ENCODE results near the gene REXO4.
"Not testable (repeated sequence)": the region's sequence is repeated elsewhere in the genome, so short reads cannot be mapped to it uniquely, and the experiment has no call there.

REXO4 gene

DNA sequence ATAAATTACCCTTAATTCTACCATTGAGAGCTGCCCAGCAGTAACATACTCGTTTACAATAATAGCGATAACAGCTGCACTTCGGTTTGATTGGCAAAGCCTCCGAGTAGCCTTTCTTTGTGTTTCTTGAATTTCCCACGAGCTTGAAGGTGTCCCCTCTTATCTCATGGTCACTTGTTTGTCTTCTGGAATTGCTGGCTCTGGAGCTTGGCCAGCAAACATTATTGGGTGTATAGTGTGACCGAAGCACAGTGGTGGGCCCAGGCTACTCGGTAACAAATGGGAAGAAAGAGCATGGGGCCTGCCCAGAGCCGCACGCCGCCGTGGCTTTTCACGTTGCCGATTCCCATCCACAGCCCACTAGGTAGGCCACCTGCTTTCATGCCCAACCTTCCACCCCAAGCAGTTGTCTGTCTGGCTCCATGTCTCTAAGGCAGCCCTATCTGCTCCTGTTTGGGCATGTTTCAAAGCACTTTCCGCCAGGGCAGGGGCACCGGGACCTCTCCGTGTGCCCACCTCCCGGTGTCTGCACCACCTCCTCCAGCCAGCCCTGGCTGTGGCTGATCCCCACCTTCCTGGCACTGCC, 33.0 kb downstream of the REXO4 start:
- DNase-seq, result no peak

DNA sequence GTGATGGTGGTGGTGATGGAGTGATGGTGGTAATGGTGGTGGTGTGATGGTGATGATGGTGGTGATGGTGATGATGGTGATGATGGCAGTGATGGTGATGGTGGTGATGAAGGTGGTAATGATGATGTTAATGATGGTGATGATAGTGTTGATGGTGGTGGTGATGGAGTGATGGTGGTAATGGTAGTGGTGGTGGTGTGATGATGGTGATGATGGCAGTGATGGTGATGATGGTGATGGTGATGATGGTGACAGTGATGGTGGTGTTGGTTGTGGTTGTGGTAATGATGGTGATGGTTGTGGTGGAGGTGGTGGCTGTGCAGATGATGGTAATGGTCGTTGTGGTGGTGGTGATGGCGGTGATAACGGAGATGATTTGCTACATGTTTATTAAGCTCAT, 34.4 kb downstream of the REXO4 start:
- no peak for DNase-seq

DNA sequence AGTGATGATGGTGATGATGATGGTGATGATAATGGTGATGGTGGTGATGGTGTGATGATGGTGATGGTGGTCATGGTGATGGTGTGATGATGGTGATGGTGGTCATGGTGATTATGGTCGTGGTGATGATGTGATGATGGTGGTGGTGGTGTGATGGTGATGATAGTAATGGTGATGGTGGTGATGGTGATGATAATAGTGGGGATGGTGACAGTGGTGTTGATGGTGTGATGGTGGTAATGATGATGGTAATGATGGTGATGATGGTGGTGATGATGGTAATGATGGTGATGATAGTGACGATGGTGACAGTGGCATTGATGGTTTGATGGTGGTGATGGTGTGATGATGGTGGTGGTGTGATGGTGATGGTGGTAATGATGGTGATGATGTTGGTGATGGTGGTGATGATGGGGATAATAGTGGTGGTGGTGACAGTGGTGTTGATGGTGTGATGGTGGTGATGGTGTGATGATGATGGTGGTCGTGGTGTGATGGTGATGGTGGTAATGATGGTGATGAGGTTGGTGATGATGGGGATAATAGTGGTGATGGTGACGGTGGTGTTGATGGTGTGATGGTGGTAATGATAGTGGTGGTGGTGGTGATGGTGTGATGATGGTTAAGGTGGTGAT, 35.2 kb downstream of the REXO4 start:
- no peak for DNase-seq

DNA sequence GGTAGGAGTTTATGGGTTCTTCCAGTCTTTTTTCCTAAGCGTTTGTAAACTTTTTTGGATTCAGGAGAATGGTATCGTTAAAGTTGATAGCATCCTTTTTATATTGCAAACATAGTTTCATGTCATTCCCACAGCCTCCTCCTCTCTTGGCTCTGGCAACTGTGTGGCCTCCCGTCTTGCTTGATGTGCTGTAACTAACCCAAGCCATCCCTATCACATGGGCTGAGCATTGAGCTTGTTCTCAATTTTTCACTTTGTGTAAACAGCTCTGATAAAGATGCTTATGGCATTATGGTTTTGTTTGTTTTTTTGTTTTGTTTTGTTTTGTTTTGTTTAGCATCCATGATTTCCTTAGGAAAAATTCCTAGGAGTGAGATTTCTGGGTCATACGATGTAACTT, 37.1 kb downstream of the REXO4 start:
- DNase-seq, result no peak

DNA sequence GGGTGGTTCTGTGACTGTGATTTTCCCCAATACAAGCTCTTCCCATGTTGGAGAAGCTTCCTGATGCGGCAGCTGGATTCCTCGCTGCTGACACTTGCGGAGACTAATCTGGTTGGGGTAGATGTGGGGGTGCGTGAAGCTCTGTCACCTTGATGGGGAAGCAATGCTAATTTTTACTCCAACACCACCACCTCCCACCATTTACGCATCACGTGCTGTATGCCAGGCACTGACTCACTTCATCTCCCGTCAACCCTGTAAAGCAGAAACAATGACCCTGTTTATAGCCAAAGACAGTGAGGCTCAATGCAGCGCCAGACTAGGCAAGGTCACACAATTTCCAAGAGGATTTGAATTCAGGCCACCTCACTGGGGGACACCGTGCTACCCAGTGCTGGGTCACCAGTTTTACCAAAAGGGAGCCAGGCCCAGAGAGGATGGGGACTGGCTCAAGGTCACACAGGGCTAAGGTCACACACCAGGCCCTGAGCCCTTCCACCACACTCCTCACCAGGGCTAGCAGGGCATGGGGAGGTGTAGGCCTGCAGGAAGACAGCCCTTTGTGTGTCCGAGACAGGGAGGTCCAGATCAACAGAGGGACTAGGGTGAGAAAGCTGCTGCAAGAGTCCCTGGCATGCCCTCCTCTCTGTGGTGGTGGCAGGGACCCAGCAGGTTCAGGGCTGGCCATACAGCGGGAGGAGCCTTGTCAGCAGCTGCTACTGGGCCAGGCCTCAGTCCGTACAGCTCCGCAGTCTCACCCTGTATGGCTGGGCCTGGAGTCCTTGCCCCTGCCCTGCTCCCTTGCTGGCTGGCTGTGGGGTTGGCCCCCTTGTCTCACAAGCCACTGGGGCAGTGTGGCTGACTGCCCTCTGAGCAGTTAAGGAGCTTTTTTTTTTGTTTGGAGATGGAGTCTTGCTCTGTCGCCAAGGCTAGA, 38.4 kb downstream of the REXO4 start:
- no peak for DNase-seq

DNA sequence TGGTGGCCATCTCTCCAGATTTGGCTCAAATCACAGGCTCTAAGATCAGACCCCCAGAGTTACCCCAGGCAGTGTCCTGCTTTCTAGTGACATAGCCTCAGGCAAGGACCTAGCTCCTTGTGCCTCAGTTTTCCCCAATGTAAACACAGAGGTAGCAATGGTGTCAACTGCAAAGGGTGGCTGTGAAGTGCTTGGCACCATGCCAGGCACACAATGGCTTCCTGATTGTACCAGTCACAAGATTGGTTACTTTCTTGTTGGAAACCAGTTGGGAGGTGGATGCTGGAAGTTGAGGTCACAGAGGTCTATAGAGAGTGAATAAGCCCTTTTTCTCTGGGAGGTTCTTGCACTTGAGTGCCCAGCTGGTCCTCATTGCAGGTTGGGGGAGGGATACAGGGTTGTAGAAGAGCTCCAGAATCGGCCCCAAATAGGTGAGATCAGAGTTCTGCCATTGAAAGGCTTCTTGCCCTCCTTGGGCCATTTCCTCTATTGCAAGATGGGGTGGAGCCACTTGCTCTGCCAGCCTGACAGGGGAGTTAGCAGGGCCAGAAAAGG, 39.3 kb downstream of the REXO4 start:
- no peak for DNase-seq

DNA sequence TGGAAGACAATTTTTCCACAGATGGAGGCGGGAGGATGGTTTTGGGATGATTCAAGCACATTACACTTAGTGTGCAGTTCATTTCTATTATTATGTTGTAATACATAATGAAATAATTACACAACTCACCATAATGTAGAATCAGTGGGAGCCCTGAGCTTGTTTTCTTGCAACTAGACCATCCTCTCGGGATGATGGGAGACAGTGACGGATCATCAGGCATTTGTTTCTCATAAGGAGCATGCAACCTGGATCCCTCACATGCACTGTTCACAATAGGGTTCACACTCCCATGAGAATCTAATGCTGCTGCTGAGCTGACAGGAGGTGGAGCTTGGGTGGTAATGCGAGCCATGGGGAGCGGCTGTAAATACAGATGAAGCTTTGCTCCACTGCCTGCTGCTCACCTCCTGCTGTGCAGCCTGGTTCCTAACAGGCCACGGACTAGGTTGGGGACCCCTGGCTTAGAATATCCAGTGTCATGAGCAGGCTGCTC, 40.0 kb downstream of the REXO4 start:
- no peak for DNase-seq

DNA sequence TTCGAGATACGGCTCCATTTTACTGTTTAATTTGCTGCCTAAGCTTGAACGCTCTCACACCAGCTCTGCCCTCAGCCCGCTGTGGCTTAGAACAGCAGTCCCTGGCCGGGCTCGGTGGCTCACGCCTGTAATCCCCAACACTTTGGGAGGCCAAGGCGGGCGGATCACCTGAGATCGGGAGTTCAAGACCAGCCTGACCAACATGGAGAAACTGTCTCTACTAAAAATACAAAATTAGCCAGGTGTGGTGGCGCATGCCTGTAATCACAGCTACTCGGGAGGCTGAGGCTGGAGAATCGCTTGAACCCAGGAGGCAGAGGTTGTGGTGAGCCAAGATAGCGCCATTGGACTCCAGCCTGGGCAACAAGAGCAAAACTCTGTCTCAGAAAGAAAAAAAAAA, 40.5 kb downstream of the REXO4 start:
- DNase-seq, result not testable (repeated sequence)

DNA sequence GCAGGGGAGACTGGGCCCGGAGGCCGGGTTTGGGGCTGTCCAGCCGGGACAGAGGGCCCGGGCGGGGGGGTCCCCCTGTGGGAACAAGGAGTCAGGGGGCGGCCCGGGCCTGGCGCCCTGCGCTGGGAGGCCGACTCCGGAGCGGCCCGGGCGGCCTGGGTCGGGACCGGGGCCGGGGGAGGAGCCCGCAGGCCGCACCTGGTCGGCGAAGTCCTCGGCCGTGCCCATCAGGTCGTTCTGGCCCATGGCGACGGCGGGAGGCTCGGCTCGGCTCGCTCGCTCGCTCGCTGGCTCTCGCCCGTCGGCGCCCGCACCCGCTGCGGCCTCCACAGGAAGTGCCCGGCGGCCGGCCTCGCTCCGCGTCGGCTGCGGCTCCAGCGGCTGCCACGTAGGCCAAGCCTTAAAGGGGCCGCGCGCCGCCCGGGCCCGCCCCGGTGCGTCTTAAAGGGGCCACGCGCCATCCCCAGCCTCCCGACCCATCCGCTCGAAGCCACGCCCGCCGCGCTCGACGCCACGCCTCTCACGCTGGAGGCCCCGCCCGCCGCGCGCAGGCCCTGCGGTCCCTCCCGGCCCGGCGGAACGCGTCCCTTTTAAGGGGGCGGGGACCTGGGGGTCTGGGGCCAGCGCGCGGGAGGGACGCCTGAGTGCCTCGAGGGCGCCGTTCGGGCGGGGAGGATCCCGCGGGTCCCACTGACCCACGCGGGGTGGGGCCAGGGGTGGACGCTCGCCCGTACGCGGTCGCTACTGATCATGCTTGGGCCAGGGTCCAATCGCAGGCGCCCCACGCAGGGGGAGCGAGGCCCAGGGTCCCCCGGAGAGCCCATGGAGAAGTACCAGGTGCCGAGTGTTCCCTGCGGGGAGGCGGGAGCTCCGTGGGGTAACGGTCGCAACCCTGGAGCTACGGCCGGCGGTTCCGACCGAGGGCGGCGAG, 41.8 kb downstream of the REXO4 start, which contains the start of the genes STKLD1 and SURF4:
Gene STKLD1, plus strand, starts transcription at position 643 of the 931 bp plus-strand sequence. Its CDS starts 108 bp downstream, at position 751.
Gene SURF4, minus strand, starts transcription at position 337 of the 931 bp plus-strand sequence. Its CDS starts 91 bp downstream, at position 246.
- peak; percentile 98 for DNase-seq

DNA sequence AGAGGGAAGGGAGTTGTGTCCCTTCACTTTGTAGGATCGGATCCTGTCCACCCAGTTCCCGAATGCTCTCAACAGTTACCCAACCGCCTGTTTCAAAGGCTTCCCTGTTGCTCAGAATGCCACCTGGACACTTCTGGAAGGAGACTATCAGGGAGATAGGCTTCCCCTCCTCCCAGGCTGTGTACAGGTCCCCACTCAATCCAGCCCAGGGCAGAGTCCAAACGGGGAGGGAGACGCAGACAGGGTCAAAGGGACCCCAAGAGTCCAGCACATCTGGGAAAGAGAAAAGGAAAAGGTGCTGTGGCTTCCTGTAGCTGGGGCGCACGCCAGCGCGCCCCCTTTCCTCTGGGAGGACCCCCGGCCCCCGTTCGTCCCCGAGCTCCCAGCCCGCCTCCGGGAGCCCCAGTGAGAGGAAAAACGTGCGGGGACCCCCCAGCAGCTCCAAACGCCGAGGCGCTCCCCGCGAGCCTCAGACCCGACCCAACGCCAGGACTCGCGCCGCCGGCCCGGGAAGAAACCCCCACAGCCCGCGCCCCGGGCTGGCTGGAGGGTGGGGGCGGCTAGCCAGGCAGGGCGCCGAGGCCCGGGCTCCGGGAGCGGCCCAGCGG, 42.6 kb downstream of the REXO4 start:
- DNase-seq, result peak; percentile 67

DNA sequence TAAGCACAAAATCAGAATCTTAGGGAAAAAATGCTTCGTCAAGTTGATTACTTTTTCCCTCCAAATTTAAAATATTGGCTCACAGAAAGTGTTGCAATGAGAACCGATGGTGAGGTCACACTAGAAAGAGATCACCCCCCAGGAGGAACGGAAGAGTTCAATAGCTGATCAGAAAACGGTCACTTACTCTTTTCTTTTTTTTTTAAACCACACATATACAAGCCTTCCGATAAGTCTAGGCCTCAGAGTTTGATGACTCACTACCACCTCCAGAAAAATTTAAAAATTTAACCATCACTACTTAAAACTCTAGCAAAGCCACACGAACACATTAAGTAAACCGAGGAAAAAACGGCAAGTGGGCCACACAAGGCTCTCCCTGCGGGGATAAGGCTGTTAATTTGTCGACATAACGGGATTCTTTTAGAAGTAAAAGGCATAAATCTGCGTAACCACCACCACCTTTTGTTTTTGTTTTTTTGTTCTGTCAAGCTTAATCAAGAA, 43.1 kb downstream of the REXO4 start:
- DNase-seq, result peak; percentile 77

DNA sequence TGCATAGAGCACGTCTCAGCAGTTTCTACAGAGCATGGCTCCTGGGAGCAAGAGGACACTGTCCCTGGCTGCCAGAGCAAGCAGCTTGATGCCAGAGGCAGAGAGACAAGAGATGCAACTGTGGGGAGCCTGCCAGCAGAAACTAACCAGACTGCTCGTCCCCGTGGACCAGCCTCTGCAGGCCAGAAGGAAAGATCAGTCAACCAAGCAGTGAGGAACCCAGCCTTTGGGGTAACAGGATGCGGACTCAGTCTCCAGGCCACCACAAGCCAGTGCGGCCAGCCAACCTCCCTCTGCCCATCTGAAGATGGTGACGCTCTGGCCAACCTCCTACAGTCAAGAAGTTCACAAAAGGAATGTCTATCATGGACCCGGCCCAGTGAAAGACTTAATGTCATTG, 45.7 kb downstream of the REXO4 start:
- DNase-seq, result no peak

DNA sequence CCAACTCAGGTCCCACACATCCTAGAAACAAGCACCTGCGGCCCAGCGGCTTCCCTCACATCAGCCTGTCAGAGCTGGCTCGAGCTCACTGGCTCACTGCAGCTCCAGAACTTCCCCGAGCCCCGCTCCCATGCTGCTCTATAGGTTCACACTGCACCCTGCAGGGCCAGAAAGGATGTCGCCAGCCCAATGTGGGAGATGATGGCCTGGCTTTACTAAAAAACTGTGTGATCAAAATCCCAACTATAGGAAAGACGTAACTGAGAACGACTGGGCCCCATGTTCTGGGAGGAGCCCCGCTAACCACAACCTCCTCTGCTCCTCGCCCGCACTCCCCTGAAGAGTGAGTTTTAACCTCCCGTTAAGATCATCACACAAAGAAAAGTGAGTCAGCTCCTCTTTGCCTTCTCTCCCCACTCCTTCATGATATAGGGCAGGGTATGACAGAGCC, 46.5 kb downstream of the REXO4 start:
- peak; percentile 73 for DNase-seq

DNA sequence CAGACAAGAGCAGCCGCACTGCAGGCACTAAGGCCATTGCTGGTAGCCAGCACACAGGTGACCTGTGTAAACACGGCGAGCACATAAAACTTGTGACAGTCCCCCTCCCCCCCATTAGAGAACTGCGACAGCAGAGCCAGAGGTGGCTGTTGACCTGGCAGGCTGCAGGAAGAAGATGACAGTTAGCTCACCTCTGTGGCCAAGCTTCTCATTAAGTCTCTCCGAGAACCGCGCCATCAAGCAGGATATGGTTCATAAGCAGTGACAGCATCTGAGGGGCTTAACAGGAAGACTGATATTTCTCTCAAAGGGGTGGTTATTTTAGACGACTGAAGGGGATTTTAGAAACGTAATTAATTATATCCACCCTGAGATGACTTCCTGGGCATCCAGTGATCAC, 47.1 kb downstream of the REXO4 start:
- DNase-seq, result no peak

DNA sequence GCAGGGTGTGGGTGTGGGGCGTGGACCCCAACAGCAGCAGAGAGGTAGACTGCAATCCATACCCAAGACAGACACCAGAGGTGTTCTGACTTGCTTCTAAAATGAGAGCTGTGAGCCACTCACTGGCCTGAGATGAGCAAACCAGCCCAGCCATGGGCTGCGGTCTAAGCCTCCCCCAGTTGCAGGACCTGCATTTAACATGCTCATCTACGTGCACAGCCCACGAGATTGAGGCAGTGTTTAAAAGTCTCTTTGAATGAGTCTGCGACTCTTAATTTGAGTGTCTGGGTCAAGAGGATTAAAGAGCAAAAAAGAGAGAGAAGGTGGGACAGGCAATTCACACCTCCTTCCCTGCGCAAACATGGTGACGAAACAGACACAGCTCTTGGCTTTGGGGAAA, 47.9 kb downstream of the REXO4 start:
- no peak for DNase-seq

DNA sequence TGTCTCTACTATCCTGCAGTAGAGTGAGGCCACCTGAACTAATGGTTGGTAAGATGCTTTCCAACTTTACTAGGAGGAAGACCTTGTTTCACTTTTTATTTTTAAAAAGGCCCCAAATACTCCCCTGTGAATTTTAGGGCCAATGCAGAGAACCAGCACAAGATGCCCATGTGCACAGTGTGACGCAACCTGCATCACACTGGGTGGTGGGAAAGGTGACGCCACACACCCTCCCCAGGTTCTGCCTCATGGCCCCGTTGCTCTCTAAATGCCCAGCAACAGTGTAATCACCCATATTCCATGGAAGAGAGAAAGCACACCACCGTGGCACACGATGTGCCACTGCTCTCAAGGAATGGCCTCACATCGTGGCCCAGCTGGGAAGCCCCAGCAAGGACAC, 48.4 kb downstream of the REXO4 start:
- no peak for DNase-seq

DNA sequence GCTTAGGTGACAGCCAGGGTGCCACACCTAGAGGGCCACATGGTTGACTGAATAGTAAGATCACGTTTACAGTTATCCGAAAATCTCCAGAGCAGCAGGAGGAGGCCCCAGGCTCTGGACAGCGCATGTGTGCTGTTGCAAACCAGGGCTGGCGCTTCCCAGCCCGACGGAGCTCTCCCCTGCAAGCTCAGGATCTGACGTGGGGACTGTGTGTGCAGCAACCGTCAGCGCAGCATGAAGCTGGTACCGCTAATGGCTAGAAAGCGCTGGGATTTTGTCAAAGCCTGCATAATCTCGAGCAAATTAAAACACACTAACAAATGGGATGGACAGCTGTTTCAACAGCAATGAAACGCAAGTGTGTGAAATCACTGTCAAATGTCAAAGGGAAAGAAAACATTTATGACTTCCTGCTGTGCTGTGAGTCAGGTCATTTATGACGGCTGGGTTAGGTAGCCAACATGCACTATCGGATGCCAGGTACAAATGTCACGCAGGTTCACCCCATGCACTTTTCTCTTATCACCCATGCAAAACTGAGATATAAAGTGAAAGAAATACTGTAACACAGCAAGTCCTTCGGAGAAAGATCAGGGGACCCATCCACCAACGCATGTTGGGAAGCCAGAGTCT, 49.4 kb downstream of the REXO4 start:
- no peak for DNase-seq

DNA sequence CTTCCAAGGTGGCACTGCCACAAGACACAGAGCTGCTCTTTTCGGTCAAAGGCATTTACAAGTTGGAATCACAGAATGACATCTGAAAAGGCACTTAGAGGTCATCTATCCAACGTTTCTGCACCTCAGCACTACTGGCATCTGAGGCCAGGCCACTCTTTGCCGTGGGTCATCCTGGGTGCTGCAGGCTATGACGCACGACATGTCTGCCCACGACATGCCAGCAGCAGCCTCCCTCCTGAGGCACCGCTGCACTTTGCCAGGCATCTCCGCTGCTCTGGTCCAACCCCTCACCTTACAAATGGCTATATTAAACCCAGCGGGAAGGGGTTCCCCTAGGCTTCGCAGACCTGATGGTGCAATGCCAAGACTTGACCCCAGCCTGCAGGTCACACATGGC, 50.0 kb downstream of the REXO4 start:
- DNase-seq, result no peak

DNA sequence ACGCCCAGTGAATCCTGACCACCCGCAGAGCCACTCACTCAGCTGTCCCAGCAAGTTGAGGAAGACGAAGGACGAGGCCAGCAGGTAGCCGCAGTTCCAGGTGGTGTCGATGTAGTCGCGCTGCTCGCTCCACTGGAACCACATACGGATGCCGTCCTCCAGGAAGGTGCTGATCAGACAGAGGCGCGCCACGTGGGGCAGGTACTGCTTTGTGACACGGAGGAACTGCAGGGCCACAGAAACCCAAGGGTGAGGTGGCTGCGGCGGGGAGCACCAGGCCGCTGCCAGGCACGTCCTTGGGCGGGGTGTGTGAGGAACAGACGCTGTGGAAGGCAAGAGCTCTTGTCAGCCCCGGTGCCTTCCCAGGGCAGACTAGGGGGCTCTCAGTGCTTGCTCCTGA, 50.6 kb downstream of the REXO4 start:
- no peak for DNase-seq

DNA sequence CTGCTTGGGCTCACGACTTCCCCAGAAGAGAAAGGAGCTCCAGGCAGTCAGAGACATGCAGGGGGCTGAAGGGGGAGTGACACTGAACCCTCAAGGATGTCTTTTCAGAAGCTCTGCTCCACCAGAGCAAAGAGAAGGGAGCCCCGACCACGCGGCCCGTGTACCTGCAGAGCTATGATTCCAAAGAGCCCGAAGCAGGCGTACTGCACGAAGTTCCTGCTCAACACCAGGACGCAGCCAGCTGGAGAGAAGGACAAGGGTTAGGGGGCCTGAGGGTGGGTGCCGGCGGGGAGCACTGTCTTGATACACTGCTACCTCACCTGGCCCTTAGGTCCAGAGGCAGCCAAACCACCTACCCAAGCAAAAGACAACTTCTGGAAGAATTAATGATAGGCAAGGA, 51.4 kb downstream of the REXO4 start:
- no peak for DNase-seq

All from hematopoietic multipotent progenitor cell treated with erythropoietin and hydrocortisone succinate and interleukin-3 and kit ligand, for 4 days (in vitro differentiated cells).